Neuronal stem cell (in vitro differentiated cells): ENCODE results near the gene IL1RAPL2.

Experiments used
- DNase-seq: peaks from one replicate; pipeline ENCODE4 v3.0.0-alpha.2; 2013; ENCODE audit warnings: low spot score
- H2AFZ ChIP-seq: one replicate; pipeline ENCODE4 v1.6.1; 2013; ENCODE audit warnings: mild to moderate bottlenecking, low read length, inconsistent platforms
- H2AK5ac ChIP-seq: 2 replicates; pipeline ENCODE4 v1.6.1; 2013; ENCODE audit warnings: low read depth, mild to moderate bottlenecking, inconsistent platforms, low read length, moderate library complexity, mixed read lengths
- H2BK120ac ChIP-seq: 2 replicates; pipeline ENCODE4 v1.6.1; 2013; ENCODE audit warnings: low read depth, mild to moderate bottlenecking, inconsistent platforms, low read length, moderate library complexity, mixed read lengths
- H2BK12ac ChIP-seq: one replicate; pipeline ENCODE4 v1.6.1; 2013; ENCODE audit warnings: low read length, inconsistent platforms
- H2BK15ac ChIP-seq: 2 replicates; pipeline ENCODE4 v1.6.1; 2013; ENCODE audit warnings: mild to moderate bottlenecking, low read length, inconsistent platforms, mixed read lengths
- H2BK5ac ChIP-seq: one replicate; pipeline ENCODE4 v1.6.1; 2013; ENCODE audit warnings: inconsistent platforms, mild to moderate bottlenecking, low read length, moderate library complexity
- H3K14ac ChIP-seq: one replicate; pipeline ENCODE4 v1.6.1; 2013; ENCODE audit warnings: low read length, inconsistent platforms
- H3K18ac ChIP-seq: 2 replicates; pipeline ENCODE4 v1.6.1; 2013; ENCODE audit warnings: low read length, inconsistent platforms
- H3K23ac ChIP-seq: 2 replicates; pipeline ENCODE4 v1.6.1; 2013; ENCODE audit warnings: low read depth, mild to moderate bottlenecking, mixed read lengths, low read length, inconsistent platforms; ENCODE audit not compliant: poor library complexity
- H3K27ac ChIP-seq: replicated peaks from 3 replicates; pipeline ENCODE4 v1.5.1; 2013; ENCODE audit warnings: low read length, inconsistent platforms
- H3K27me3 ChIP-seq, 3 experiments: 2 replicates each; pipeline ENCODE4 v1.6.1; 2013; ENCODE audit warnings: low read length in 3 of 3, mild to moderate bottlenecking in 2 of 3, inconsistent platforms in 1 of 3, low read depth in 1 of 3, mixed read lengths in 1 of 3, moderate library complexity in 1 of 3; ENCODE audit not compliant: control insufficient read depth in 3 of 3, insufficient read depth in 3 of 3
- H3K36me3 ChIP-seq, 2 donors: replicated peaks in 1 of 2; 2 replicates each; pipeline ENCODE4 v1.6.1; 2013; ENCODE audit warnings: low read length in 2 of 2; ENCODE audit not compliant: control insufficient read depth in 2 of 2, insufficient read depth in 2 of 2
- H3K4ac ChIP-seq: 2 replicates; pipeline ENCODE4 v1.6.1; 2013; ENCODE audit warnings: inconsistent platforms, mild to moderate bottlenecking, low read length, moderate library complexity
- H3K4me1 ChIP-seq, 2 donors: 1 replicate in 1 of 2; 2 replicates in 1 of 2; pipeline ENCODE4 v1.6.1; 2013; ENCODE audit warnings: low read length in 2 of 2, low read depth in 1 of 2; ENCODE audit not compliant: control insufficient read depth in 2 of 2, insufficient read depth in 1 of 2
- H3K4me2 ChIP-seq: one replicate; pipeline ENCODE4 v1.6.1; 2013; ENCODE audit warnings: mild to moderate bottlenecking, low read length, inconsistent platforms; ENCODE audit not compliant: insufficient read depth, poor library complexity, severe bottlenecking
- H3K4me3 ChIP-seq, 2 donors: 2 replicates each; pipeline ENCODE4 v1.5.1; 2013; ENCODE audit warnings: low read length in 2 of 2, mild to moderate bottlenecking in 2 of 2, inconsistent platforms in 1 of 2, moderate library complexity in 1 of 2
- H3K79me1 ChIP-seq: one replicate; pipeline ENCODE4 v1.6.1; 2013; ENCODE audit warnings: low read depth, mild to moderate bottlenecking, inconsistent platforms, low read length, moderate library complexity
- H3K9ac ChIP-seq: one replicate; pipeline ENCODE4 v1.6.1; 2013; ENCODE audit warnings: mild to moderate bottlenecking, low read depth, low read length, inconsistent platforms; ENCODE audit not compliant: poor library complexity
- H3K9me3 ChIP-seq, 2 donors: replicated peaks in 1 of 2; 2 replicates each; pipeline versions ENCODE3 to v1.6.1; 2013; ENCODE audit warnings: low read length in 2 of 2, mild to moderate bottlenecking in 2 of 2, inconsistent platforms in 1 of 2, low read depth in 1 of 2, mixed read lengths in 1 of 2, moderate library complexity in 1 of 2; ENCODE audit not compliant: control insufficient read depth in 2 of 2, insufficient read depth in 1 of 2
- H4K8ac ChIP-seq: one replicate; pipeline ENCODE4 v1.6.1; 2013; ENCODE audit warnings: low read depth, mild to moderate bottlenecking, inconsistent platforms, low read length, moderate library complexity
- H4K91ac ChIP-seq: one replicate; pipeline ENCODE4 v1.6.1; 2013; ENCODE audit warnings: low read length, low read depth, mild to moderate bottlenecking, inconsistent platforms; ENCODE audit not compliant: poor library complexity
- WGBS, 2 donors: extraction: QIAGEN DNeasy Blood & Tissue Kit; methylation state at CpG; one replicate each; pipeline ENCODE4 v1.1.7; 2013; ENCODE audit warnings: missing lambda C conversion rate in 2 of 2, mixed read lengths in 1 of 2; ENCODE audit not compliant: insufficient read length in 2 of 2, insufficient replicate concordance in 1 of 2; ENCODE audit errors: extremely low coverage in 2 of 2; 5-methylcytosine and 5-hydroxymethylcytosine counted together

Gene IL1RAPL2

GRCh38 chrX:105241056-105241455, 675.1 kb downstream of the IL1RAPL2 start:
- no CpG with 5 or more reads among the region's 2 CpGs for WGBS, 2 donors
- H2BK15ac ChIP-seq, result no peak overlapping the region
- H4K91ac ChIP-seq, result no peak overlapping the region
- no peak overlapping the region for H4K8ac ChIP-seq
- H3K4me3 ChIP-seq, result no peak overlapping the region
- H3K27ac ChIP-seq, result no peak overlapping the region
- H3K27me3 ChIP-seq, result no peaks in the 10 kb centered on the region
- no peaks in the 10 kb centered on the region for H3K36me3 ChIP-seq
- H3K4ac ChIP-seq, result no peak overlapping the region
- no peak overlapping the region for H2BK120ac ChIP-seq
- H2BK5ac ChIP-seq, result no peak overlapping the region
- H3K9ac ChIP-seq, result no peak overlapping the region
- H3K9me3 ChIP-seq, result no peaks in the 10 kb centered on the region
- no peak for DNase-seq
- no peak overlapping the region for H3K14ac ChIP-seq
- H2AK5ac ChIP-seq, result no peak overlapping the region
- H3K79me1 ChIP-seq, result no peaks in the 10 kb centered on the region
- H3K23ac ChIP-seq, result no peak overlapping the region
- H2BK12ac ChIP-seq, result no peak overlapping the region
- H3K4me1 ChIP-seq, result no peaks in the 10 kb centered on the region
- H3K4me2 ChIP-seq, result no peak overlapping the region
- no peak overlapping the region for H3K18ac ChIP-seq
- no peak overlapping the region for H2AFZ ChIP-seq

- Histone ChIP-seq H3K14ac (no peak overlapping the region), H2BK15ac (no peak overlapping the region), H3K4me3 (no peak overlapping the region), H3K79me1 (no peaks in the 10 kb centered on the region), H3K4ac (no peak overlapping the region), H3K9ac (no peak overlapping the region), H3K36me3 (no peaks in the 10 kb centered on the region), H3K18ac (no peak overlapping the region), H3K4me1 (no peaks in the 10 kb centered on the region), H3K27ac (no peak overlapping the region), H3K9me3 (no peaks in the 10 kb centered on the region), H2AFZ (no peak overlapping the region), H4K91ac (no peak overlapping the region), H2BK12ac (no peak overlapping the region), H2BK5ac (no peak overlapping the region), H3K4me2 (no peak overlapping the region), H4K8ac (no peak overlapping the region), H3K23ac (no peak overlapping the region), H2AK5ac (no peak overlapping the region), H2BK120ac (no peak overlapping the region), H3K27me3 (no peaks in the 10 kb centered on the region)
- no CpG with 5 or more reads among the region's 8 CpGs for WGBS, 2 donors
- no peak for DNase-seq
Observed at GRCh38 chrX:105260291-105261043, 694.5 kb downstream of the IL1RAPL2 start.

- Histone ChIP-seq H3K9me3 (no peaks in the 10 kb centered on the region), H2BK15ac (no peak overlapping the region), H2BK5ac (no peak overlapping the region), H3K4me3 (no peak overlapping the region), H3K27ac (no peak overlapping the region), H3K79me1 (no peaks in the 10 kb centered on the region), H3K14ac (no peak overlapping the region), H2BK120ac (no peak overlapping the region), H3K9ac (no peak overlapping the region), H3K4me1 (no peaks in the 10 kb centered on the region), H3K27me3 (no peaks in the 10 kb centered on the region), H2BK12ac (no peak overlapping the region), H3K4ac (no peak overlapping the region), H2AFZ (no peak overlapping the region), H4K8ac (no peak overlapping the region), H2AK5ac (no peak overlapping the region), H3K36me3 (no peaks in the 10 kb centered on the region), H3K4me2 (no peak overlapping the region), H3K23ac (no peak overlapping the region), H3K18ac (no peak overlapping the region), H4K91ac (no peak overlapping the region)
- WGBS, 2 donors, result no CpG with 5 or more reads among the region's 2 CpGs
- DNase-seq, result no peak
Observed at GRCh38 chrX:105263171-105263570, 697.2 kb downstream of the IL1RAPL2 start.

GRCh38 chrX:105263801-105264200, 697.8 kb downstream of the IL1RAPL2 start:
- Histone ChIP-seq H3K27me3 (no peaks in the 10 kb centered on the region), H2BK12ac (no peak overlapping the region), H3K4ac (no peak overlapping the region), H2BK120ac (no peak overlapping the region), H3K4me2 (no peak overlapping the region), H3K27ac (no peak overlapping the region), H3K18ac (no peak overlapping the region), H2AFZ (no peak overlapping the region), H3K4me1 (no peaks in the 10 kb centered on the region), H2AK5ac (no peak overlapping the region), H3K36me3 (no peaks in the 10 kb centered on the region), H2BK5ac (no peak overlapping the region), H4K8ac (no peak overlapping the region), H2BK15ac (no peak overlapping the region), H4K91ac (no peak overlapping the region), H3K9me3 (no peaks in the 10 kb centered on the region), H3K4me3 (no peak overlapping the region), H3K14ac (no peak overlapping the region), H3K23ac (no peak overlapping the region), H3K9ac (no peak overlapping the region), H3K79me1 (no peaks in the 10 kb centered on the region)
- WGBS, 2 donors, result no CpG with 5 or more reads among the region's 1 CpG
- no peak for DNase-seq
